Measurements from ENCODE around the gene GPC5. TPM values are rescaled to one million over a fixed set of nuclear protein-coding genes. Genes with fewer than 3 reads are reported as not detected.

The GPC5 gene
- polyA plus RNA-seq, 4 donors: 3.8 to 7.6 (median 4.3) TPM

DNA sequence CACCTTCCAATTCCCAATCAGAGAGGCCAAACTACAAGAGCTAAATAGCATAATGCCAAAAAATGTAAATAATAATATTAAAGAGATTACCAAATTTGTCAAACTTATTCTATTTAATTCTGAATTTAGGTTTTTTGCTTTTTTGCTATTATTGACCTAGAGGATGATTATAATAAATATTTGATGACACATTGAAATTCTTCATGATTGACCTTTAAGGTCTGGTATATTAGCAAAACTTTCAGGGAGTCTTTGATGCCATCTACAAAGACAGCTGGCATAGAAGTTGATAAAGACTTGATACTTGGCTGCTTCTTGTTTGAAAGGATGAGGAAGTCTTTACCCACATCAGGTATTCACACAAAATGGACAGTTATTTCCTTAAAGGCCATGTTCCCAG lies 1168.3 kb downstream of the GPC5 start:
- no peak for DNase-seq (ENCODE audit: low read depth in 4 of 4, low spot score in 3 of 4)

DNA sequence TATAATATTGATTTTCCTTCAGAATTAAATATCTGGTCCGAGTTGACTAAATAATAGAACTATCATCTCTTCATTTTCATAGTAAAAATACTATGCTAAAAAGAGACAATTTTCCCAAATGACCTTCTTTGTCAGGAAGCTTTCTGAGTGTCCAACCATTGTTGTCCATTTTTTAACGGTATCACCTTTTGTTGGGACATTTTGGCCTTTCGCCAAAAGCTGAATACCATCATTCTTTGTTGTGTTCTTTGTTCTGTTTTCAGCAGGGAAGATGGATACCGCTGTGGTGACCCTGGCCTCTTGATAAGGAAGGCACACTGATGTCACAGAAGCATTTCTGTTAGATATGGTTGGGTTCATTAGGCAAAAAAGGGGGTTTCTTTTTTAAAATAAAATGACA lies 1173.8 kb downstream of the GPC5 start:
- DNase-seq (ENCODE audit: low read depth in 4 of 4, low spot score in 3 of 4): no peak

DNA sequence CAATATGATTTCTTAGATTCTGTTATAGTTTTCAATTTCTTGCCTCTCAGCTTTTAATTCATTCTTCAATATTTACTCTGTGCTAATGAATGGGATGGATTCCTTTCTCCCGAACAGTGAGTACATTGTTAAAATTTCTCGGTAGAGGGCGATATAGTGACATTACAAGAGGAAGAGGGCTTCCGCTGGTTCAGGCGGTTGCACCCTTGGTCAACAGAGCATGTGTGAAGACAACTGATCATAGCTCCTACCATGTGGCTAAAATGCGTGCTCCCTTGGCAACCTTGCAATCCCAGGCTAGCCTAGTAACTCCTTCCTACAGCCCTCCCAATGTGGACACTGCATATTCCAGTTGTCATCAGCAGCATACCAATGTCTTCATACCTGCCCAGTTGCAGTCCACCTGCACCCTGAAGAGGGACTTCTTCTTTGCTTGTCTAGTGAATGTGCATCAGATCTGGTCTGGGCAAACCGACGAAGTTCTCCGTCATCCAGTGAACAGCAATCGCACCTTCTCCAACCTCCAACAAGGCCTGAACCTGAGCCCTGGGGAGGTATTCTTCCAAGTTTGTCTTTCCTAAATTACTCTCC lies 1175.1 kb downstream of the GPC5 start:
- peak in 1 of 4 donors; percentile 8 for DNase-seq (ENCODE audit: low read depth in 4 of 4, low spot score in 3 of 4)

DNA sequence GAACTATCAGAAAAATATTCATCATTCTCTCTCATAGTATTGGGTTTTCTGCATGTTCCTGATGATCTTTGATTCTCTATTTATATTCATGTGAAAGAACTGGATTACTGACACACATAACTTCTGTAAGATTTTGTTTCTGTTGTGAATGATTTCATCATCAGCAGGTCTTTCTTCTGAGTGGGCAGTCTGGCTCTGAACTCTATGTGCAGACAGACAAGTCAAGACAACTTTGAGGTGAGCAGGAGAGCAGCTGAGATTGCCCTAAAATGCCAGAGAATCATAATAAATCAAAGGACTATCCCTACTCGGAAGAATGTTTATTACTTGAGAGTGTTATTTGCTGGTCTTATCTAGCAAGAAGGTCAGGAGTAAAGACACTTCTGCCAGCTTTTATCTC lies 1176.1 kb downstream of the GPC5 start:
- DNase-seq (ENCODE audit: low read depth in 4 of 4, low spot score in 3 of 4): no peak

DNA sequence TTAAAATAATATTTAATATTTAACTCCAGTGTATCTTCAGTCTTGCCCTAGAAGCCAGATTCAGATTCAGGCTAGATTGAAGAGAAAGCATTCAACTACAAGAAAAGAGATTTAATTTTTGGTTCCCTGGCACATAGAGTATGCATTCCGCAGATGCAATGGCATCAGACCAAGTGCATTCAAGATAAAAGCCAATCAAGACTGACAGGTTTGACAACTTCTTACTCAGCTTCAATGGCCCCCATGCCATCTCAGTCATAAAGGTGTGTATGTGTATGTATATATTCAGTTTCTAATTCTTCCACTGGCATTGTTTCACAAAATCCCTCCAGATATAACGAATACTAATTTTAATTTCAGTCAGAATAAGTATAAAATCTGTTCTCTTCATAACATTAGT lies 1177.4 kb downstream of the GPC5 start:
- DNase-seq (ENCODE audit: low read depth in 4 of 4, low spot score in 3 of 4): no peak

DNA sequence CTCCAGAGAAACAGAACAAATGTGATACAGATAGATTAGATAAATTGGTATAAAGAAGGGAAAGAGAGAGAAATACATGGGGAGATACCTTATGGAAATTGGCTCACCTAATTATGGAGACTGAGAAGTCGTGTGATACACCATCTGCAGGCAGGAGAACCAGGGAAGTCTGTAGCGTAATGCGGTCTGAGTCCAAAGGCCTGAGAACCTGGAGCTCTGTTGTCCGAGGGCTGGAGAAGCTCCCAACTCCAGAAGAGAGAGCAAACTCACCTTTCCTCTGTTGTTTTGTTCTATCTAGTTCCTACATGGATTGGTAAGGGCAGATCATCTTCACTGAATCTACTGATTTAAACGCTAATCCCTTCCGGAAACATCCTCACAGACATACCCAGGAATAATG lies 1179.9 kb downstream of the GPC5 start:
- DNase-seq (ENCODE audit: low read depth in 4 of 4, low spot score in 3 of 4): no peak

DNA sequence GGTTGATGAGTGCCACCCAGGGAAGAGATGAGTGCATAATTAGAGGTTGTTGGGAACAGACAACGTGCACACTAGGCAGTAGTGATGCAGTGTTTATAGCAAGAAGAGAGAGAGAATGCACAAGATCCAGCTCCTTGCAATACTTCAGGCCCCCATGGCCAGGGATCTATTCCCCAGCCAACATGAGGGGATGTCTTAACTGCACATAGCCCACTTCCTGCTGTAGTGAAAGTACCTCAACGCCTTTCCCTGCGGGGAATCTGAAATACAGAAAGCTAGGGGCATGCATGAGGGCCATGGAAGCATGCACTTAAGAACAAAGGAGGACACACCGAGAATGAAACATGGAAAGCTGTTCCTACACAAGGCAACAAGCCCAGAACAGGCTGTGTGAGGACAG lies 1191.5 kb downstream of the GPC5 start:
- no peak for DNase-seq (ENCODE audit: low read depth in 4 of 4, low spot score in 3 of 4)

DNA sequence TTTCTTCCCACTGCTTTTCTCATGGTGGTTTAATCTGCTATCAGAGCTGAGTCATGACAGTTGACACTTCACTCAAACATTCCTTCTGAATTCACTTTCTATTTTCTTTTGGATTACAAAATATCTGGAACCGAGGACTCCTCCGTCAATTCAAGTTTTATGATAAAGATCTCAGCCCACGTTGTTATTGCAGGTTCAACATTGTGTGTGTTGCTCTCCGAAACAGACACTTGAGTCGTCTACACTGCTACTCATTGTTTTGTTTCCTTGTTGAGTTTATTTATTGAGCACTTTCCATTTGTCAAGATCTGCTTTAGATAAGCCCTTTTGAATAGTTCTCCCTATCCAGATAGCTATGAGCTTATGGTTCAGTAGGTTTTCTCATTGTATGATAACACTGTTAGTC lies 1192.1 kb downstream of the GPC5 start:
- no peak for DNase-seq (ENCODE audit: low read depth in 4 of 4, low spot score in 3 of 4)

DNA sequence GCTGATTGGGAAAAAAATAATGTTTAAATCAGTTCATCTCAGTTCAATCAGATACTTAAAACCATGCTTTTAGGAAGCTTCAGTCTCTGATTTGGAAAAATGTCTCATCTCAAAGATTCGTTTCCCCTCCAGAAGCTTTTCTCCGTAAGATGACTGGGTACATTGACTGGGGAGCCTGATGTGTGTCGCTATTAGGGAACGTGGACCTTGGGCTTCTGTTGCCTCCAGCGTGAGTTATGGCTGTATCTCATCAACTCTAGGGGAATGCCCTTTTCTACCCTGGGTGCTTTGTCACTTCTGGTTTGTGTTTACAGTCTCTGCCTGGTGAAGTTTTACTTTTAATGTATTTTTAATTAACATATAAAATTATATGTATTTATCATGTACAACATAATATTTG lies 1192.7 kb downstream of the GPC5 start:
- no peak for DNase-seq (ENCODE audit: low read depth in 4 of 4, low spot score in 3 of 4)

DNA sequence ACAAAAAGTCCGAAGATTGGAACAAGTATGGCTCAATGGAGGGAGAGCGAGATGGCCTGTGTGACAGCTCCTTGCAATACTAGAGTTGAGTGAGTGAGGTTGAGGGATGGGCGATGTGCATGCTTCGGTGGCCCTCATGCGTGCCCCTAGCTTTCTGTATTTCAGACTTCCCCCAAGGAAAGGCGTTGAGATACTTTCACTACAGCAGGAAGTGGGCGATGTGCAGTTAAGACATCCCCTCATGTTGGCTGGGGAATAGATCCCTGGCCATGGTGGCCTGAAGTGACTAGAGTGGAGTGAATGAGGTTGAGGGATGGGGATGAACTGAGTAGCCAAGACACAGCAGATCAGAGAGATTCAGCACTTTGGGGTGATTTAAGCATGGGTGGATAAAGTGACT lies 1194.3 kb downstream of the GPC5 start:
- no peak for DNase-seq (ENCODE audit: low read depth in 4 of 4, low spot score in 3 of 4)

DNA sequence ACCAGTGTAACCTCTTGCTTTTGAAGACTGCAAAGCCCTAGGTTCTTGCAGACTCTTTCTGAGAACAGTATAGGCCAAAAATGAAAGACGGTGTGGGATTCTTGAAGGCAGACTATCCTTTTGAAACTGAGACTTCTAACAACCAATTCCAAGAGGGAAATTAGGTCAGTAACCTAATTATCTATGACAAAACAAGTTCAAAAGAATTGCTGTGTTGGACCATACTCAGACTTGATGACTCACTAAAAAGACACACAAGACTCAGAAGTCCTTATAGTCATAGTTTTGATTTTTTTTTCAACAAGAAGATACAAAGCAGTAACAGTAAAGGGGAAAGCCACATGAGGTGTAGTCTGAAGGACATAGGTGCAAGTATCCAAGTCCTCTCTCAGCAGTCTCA lies 1204.1 kb downstream of the GPC5 start:
- DNase-seq (ENCODE audit: low read depth in 4 of 4, low spot score in 3 of 4): no peak

DNA sequence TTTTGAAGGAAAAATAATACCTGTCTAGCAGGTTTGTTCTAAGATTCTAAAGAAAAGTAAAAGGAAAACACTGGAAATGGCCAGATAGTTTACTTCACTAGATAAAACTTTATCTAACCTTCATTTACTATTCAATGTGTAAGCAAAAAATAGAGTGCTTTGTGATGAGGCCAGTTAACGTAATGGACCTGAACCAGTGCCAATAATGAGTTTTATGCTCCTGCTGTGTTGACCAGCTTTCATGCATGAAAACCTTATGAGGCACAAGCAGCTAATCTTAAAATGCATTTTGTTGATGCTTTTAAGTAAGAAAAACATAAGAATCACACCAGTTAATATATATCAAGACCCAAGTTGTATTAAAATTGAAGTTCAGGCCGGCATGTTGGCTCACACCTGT lies 1211.0 kb downstream of the GPC5 start:
- DNase-seq (ENCODE audit: low read depth in 4 of 4, low spot score in 3 of 4): no peak

DNA sequence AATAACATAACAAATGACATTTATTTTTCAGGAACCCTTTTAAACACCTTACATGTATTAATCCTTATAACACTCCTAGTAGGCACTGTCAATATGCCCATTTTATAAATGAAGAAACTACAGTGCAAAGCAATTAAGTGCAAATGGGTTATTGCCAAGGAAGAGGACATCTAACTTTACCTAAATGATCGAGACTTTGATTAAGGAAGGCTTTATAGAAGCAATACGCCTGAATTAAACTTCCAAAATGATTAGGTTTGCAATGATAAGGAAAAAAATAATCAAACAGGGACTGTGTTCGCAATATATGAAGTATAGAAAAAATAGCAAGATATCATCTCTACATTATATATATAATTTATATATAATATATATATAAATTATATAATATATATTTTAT lies 1214.5 kb downstream of the GPC5 start:
- DNase-seq (ENCODE audit: low read depth in 4 of 4, low spot score in 3 of 4): no peak

DNA sequence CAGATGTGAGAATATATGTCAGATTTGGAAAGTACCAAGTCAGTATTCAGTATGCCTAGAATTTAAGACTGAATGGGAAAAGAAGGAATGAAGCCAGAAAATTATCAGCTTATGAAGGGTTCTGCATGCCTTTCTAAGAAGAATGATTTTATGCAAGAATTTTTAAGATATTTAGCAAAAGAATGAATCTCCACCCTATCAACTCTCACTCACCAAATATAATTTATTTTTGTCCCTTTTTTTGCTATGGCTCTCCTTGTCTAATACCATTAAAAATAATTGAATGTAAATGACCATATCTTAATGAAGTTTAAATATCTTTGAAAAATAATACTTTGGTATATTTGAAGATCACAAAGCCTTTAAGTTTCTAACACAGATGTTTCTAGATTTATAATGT lies 1215.5 kb downstream of the GPC5 start:
- DNase-seq (ENCODE audit: low read depth in 4 of 4, low spot score in 3 of 4): no peak

DNA sequence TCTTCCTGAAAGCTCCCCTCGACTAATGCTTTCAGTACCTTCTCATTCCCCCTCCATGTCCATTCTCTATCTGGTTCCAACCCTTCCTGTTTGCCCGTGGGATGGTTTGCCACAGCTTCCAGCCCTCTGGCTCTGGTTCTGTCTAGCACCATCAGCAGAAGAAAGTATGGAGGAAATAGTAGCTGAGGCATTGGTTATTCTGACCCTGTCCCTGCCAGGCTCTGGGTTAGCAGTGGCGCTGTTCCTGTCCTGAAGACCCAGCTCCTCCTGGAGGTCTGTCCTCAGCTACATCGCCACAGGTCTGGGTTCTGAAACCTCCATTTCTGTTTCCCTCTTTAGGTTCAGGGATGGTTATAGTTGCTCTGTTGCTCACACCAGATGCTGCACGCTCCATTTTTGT lies 1223.6 kb downstream of the GPC5 start:
- no peak for DNase-seq (ENCODE audit: low read depth in 4 of 4, low spot score in 3 of 4)

DNA sequence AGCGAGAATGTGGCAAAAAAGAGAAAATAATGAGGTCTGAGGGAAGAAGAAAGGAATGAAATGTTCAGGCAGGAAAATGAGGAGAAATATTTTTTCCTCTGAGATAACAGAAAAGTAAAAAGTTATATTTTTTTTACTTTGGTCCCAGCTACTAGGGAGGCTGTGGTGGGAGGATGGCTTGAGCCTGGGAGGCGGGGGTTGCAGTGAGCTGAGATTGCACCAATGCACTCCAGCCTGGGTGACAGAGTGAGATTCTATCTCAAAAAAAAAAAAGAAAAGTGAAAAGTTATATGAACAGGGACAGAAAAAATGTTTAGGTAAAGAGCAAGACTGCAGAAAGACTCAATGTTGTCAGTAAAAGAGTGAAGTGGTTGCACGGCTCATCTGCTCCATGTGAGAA lies 1224.5 kb downstream of the GPC5 start:
- DNase-seq (ENCODE audit: low read depth in 4 of 4, low spot score in 3 of 4): no peak

DNA sequence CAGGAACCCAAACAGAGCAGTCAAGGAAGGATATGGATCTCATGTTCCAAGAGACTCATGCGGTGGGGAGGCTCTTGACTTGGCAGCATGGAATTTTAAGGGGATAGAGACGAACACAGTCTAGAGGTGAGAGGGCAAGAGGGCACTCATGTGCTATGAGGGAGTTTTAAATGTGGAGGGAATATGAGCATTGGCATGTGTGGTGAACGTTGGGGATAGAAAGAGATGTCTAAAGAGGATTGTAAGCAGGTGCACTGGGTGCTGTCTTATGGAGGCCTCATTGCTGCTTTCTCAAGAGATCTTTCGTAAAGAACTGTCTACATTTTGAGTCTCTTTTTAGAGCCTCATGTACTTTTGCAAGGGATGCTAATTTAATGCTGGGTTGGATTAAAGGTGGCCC lies 1227.9 kb downstream of the GPC5 start:
- DNase-seq (ENCODE audit: low read depth in 4 of 4, low spot score in 3 of 4): no peak

DNA sequence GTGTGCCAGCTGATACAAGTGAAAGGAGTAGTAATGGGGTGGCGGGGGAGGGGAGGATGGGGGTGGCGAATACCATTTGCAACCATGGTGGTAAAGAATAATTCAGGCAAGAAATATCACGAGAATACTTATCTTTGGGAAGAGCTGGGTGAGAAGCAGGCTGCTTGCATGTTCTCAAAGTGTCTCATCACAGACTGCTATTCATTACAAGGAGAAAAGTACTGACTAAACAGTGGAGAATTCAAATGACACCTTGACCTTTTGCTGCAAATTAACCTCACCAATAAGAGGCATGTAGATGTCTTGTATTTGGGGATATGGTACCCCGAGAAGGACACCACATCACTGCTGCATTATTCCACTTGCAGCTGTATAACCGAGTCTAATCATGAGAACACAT lies 1242.5 kb downstream of the GPC5 start:
- no peak for DNase-seq (ENCODE audit: low read depth in 4 of 4, low spot score in 3 of 4)

DNA sequence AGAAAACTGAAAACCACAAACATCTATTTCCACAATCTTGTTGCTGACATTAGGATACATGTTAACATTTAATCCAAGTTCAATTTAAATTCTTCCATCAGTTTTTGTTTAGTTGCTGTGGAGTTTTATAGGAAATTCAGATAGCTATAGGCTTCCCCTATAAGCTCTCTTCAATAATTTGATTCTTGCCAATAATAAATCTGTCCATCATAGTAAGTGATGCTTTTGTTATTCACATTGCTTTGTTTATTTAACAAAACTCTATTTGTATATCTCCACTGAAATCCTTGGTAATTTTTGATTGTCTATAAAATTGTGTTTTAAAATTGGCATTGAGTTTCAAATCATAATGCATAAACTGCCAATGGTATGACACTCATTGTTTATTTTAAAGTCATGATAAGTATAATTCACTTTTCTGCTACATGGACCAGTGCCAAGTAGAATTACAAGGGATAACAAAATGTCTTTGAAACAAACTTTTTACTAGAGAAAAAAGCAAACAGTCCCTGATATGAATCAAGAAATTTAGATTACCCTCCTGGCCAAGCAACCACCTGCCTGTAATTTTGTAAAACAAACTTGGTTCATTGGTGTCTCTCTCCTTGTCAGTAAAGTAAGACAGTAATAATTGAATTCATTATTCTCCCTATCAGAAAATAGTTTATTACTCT lies 1250.9 kb downstream of the GPC5 start:
- DNase-seq (ENCODE audit: low read depth in 4 of 4, low spot score in 3 of 4): no peak

DNA sequence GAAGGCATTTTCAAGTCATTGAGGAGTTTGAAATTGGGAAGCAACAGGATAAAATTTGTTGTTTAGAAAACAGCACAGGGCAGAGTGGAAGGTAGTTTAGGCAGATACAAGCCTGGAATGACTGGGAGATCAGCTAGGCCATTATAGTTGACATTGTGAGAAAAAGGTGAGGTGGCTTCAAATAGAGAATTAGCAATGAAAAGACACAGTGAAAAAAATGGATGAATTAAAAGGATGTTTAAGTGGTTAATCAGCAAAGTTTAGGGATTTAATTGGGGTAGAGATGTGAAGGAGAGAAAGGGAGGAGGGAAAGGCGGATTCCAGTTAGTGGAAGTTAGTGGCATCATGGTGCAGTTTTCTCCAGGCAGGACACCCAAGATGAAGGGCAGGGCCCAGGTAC lies 1257.7 kb downstream of the GPC5 start:
- no peak for DNase-seq (ENCODE audit: low read depth in 4 of 4, low spot score in 3 of 4)

DNA sequence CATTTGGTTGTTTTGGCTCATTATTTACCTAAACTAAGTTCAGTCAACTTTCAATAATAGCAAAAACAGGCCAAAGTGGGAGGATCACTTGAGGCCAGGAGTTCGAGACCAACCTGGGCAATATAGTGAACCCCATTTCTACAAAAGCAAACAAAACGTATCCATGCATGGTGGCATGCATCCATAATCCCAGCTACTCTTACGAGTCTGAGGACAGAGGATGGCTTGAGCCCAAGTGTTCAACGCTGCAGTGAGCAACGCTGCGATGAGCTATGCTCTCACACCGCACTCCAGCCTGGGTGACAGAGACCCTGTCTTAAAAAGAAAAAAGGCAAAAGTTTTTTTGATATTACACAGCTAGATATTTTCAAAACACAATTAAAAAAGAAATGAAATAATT lies 1258.2 kb downstream of the GPC5 start:
- no peak for DNase-seq (ENCODE audit: low read depth in 4 of 4, low spot score in 3 of 4)

DNA sequence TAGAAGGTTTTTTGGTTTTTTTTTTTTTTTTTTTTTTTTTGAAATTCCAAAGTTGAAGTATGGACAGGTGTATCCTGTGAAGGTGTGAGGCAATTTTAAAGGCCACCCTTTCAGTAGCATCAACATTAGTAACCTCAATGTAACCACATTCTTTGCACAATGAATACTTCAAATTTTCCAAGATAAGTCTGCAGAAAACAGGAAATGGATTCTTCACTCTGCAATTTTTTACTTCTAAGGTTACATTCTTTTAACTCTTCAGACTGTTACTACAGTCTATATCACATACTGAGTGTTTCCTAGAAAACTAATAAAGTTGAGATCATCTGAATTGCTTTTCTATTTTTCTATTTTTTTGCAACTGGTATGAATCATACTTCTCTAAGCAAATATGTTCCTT lies 1259.1 kb downstream of the GPC5 start:
- DNase-seq (ENCODE audit: low read depth in 4 of 4, low spot score in 3 of 4): no peak

DNA sequence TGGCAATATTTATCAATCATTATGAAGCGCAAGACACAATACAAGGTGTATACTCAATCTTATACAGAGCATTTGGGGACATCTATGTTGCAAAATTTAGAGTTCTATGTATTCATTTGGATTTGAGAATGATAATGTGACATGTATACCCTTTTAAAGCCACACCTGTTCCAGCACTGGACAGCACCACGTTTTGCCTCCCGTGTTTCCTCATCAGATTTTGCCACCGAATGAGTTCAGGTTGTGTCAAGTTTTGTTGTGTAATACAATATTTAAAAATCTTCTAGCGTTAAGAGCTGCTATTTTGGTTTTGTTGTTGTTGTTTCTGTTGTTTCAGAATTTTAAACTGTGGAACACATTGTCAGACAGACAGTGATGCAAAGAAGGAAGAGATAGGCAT lies 1259.9 kb downstream of the GPC5 start:
- no peak for DNase-seq (ENCODE audit: low read depth in 4 of 4, low spot score in 3 of 4)

All from right renal pelvis (tissue), 4 donors.